Activated T-cell treated with anti-CD3 and anti-CD28 coated beads for 4 hours (primary cell): ENCODE results near the gene SMC5.
"Not testable (repeated sequence)": the region's sequence is repeated elsewhere in the genome, so short reads cannot be mapped to it uniquely, and the experiment has no call there.

Experiments used
- DNase-seq: peaks from one replicate; pipeline ENCODE4 v3.0.0-alpha.2; 2020

SMC5 gene

GRCh38 chr9:70374962-70375618 is 116.3 kb downstream of the SMC5 start:
- no peak for DNase-seq

- no peak for DNase-seq
Observed at GRCh38 chr9:70382046-70382708, 123.4 kb downstream of the SMC5 start.

GRCh38 chr9:70382709-70383605 is 124.2 kb downstream of the SMC5 start:
- no peak for DNase-seq

GRCh38 chr9:70385426-70385825 is 126.6 kb downstream of the SMC5 start:
- no peak for DNase-seq

GRCh38 chr9:70387663-70388062 is 128.9 kb downstream of the SMC5 start:
- DNase-seq = no peak

GRCh38 chr9:70389188-70389587 is 130.4 kb downstream of the SMC5 start:
- DNase-seq = no peak

GRCh38 chr9:70389621-70390266 is 131.0 kb downstream of the SMC5 start:
- no peak for DNase-seq

GRCh38 chr9:70390933-70391341 is 132.2 kb downstream of the SMC5 start:
- no peak for DNase-seq

- DNase-seq = no peak
Observed at GRCh38 chr9:70392189-70392588, 133.4 kb downstream of the SMC5 start.

GRCh38 chr9:70392850-70393249 is 134.1 kb downstream of the SMC5 start:
- DNase-seq = no peak

GRCh38 chr9:70395652-70396051 is 136.9 kb downstream of the SMC5 start:
- DNase-seq = no peak

- no peak for DNase-seq
Observed at GRCh38 chr9:70398145-70398556, 139.4 kb downstream of the SMC5 start.

- DNase-seq = no peak
Observed at GRCh38 chr9:70399141-70399540, 140.4 kb downstream of the SMC5 start.

GRCh38 chr9:70400107-70400892 is 141.5 kb downstream of the SMC5 start:
- no peak for DNase-seq

- not testable (repeated sequence) for DNase-seq
Observed at GRCh38 chr9:70401241-70401640, 142.5 kb downstream of the SMC5 start.

GRCh38 chr9:70402213-70402612 is 143.4 kb downstream of the SMC5 start:
- no peak for DNase-seq

GRCh38 chr9:70403166-70403565 is 144.4 kb downstream of the SMC5 start:
- DNase-seq = no peak

GRCh38 chr9:70403618-70404025 is 144.8 kb downstream of the SMC5 start:
- no peak for DNase-seq

- DNase-seq = no peak
Observed at GRCh38 chr9:70404261-70404660, 145.5 kb downstream of the SMC5 start.
